Measurements from ENCODE around the gene RAB33B. TPM values are rescaled to one million over a fixed set of nuclear protein-coding genes. Genes with fewer than 3 reads are reported as not detected.

The RAB33B gene
- total RNA-seq, 1 experiment from 2014 or later: 4.5 TPM

DNA sequence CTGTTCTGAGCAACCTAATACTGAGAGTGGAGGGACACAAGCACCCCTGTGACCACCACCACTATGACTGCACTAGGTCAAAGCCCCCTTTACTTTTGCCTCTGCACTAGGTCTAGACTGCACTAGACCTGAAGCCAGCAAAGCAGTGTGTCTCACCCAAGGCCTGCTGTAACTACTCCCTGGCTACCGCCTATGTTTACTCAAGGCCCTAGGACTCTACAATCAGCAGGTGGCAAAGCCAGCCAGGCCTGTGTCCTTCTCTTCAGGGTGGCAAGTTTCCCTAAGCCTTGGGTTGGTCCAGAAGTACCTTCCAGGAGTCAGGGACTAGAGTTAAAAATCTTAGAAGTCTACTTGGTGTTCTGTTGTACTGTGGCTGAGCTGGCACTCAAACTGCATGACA, 15.9 kb downstream of the RAB33B start:
- Histone ChIP-seq H3K27ac (ENCODE audit: low read length) (no peak overlapping the region), H3K9me3 (ENCODE audit: control insufficient read depth, insufficient read depth, low read depth, low read length) (peaks cover 6% of the 10 kb centered on the region; the same call in 1 of the 2 replicates), H3K4me3 (ENCODE audit: low read depth in 2 of 2, low read length in 2 of 2) (no peak overlapping the region), H3K4me1 (ENCODE audit: control insufficient read depth, insufficient read depth, low read length) (no peaks in the 10 kb centered on the region), H3K27me3 (ENCODE audit: control insufficient read depth, insufficient read depth, low read length) (no peaks in the 10 kb centered on the region), H3K36me3 (ENCODE audit: control insufficient read depth, insufficient read depth, low read length) (no peaks in the 10 kb centered on the region)
- ChIA-PET POLR2A (no interaction called here), CTCF (no interaction called here)
- ATAC-seq (no peak), DNase-seq (ENCODE audit: low read depth, low spot score) (no peak)
- intact Hi-C loops (cut with micrococcal nuclease; ENCODE audit: unreplicated experiment): no loop called here
- no TSS peak for BruUV-seq (replicated peaks)
- in situ Hi-C loops (cut with HindIII; ENCODE audit: low pct_unique_long_range_greater_than_20kb, low sequenced_read_pairs): no loop called here
- TF ChIP-seq POLR2AphosphoS5 (IDR thresholded peaks at IDR 0.05; ENCODE audit: low read depth, low read length): no peak
- TF ChIP-seq, protein P1, sequence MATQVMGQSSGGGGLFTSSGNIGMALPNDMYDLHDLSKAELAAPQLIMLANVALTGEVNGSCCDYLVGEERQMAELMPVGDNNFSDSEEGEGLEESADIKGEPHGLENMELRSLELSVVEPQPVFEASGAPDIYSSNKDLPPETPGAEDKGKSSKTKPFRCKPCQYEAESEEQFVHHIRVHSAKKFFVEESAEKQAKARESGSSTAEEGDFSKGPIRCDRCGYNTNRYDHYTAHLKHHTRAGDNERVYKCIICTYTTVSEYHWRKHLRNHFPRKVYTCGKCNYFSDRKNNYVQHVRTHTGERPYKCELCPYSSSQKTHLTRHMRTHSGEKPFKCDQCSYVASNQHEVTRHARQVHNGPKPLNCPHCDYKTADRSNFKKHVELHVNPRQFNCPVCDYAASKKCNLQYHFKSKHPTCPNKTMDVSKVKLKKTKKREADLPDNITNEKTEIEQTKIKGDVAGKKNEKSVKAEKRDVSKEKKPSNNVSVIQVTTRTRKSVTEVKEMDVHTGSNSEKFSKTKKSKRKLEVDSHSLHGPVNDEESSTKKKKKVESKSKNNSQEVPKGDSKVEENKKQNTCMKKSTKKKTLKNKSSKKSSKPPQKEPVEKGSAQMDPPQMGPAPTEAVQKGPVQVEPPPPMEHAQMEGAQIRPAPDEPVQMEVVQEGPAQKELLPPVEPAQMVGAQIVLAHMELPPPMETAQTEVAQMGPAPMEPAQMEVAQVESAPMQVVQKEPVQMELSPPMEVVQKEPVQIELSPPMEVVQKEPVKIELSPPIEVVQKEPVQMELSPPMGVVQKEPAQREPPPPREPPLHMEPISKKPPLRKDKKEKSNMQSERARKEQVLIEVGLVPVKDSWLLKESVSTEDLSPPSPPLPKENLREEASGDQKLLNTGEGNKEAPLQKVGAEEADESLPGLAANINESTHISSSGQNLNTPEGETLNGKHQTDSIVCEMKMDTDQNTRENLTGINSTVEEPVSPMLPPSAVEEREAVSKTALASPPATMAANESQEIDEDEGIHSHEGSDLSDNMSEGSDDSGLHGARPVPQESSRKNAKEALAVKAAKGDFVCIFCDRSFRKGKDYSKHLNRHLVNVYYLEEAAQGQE (IDR thresholded peaks at IDR 0.05; ENCODE audit: insufficient read depth in 1 of 2, low read depth in 2 of 2, low read length in 1 of 2): no peak

DNA sequence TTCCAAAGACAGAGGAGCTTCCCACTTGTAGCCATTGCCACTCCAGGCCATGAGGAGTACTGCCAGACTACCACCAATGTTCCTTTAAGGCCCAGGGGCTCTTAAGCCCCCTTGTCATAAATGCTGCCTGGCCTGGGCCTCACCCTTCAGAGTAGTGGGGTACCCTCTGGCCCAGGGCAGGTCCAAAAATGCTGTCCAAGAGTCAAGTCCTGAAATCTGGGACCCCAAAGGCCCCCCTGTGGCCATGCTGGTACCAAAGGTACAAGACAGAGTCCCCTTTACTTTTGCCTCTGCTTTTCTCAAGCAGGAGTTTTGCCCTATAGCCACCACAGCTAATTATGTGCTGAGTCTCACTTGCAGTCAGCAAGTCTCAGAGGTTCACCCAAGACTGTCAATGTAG, 16.4 kb downstream of the RAB33B start:
- in situ Hi-C loops (cut with HindIII; ENCODE audit: low pct_unique_long_range_greater_than_20kb, low sequenced_read_pairs) (no loop called here), intact Hi-C loops (cut with micrococcal nuclease; ENCODE audit: unreplicated experiment) (no loop called here)
- CTCF ChIA-PET: no interaction called here
- POLR2A ChIA-PET: no interaction called here
- no peak overlapping the region for H3K4me3 ChIP-seq (ENCODE audit: low read depth in 2 of 2, low read length in 2 of 2)
- TF ChIP-seq, protein P2, sequence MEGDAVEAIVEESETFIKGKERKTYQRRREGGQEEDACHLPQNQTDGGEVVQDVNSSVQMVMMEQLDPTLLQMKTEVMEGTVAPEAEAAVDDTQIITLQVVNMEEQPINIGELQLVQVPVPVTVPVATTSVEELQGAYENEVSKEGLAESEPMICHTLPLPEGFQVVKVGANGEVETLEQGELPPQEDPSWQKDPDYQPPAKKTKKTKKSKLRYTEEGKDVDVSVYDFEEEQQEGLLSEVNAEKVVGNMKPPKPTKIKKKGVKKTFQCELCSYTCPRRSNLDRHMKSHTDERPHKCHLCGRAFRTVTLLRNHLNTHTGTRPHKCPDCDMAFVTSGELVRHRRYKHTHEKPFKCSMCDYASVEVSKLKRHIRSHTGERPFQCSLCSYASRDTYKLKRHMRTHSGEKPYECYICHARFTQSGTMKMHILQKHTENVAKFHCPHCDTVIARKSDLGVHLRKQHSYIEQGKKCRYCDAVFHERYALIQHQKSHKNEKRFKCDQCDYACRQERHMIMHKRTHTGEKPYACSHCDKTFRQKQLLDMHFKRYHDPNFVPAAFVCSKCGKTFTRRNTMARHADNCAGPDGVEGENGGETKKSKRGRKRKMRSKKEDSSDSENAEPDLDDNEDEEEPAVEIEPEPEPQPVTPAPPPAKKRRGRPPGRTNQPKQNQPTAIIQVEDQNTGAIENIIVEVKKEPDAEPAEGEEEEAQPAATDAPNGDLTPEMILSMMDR (IDR thresholded peaks at IDR 0.05): no peak
- TF ChIP-seq, protein P1 (IDR thresholded peaks at IDR 0.05; ENCODE audit: insufficient read depth in 1 of 2, low read depth in 2 of 2, low read length in 1 of 2): no peak
- no peak overlapping the region for H3K27ac ChIP-seq (ENCODE audit: low read length)
- H3K9me3 ChIP-seq (ENCODE audit: control insufficient read depth, insufficient read depth, low read depth, low read length): peaks cover 6% of the 10 kb centered on the region; the same call in 1 of the 2 replicates
- no peaks in the 10 kb centered on the region for H3K4me1 ChIP-seq (ENCODE audit: control insufficient read depth, insufficient read depth, low read length)
- no peaks in the 10 kb centered on the region for H3K36me3 ChIP-seq (ENCODE audit: control insufficient read depth, insufficient read depth, low read length)
- no peak for ATAC-seq
- no peak for DNase-seq (ENCODE audit: low read depth, low spot score)
- no peaks in the 10 kb centered on the region for H3K27me3 ChIP-seq (ENCODE audit: control insufficient read depth, insufficient read depth, low read length)
- no TSS peak for BruUV-seq (replicated peaks)

All from Panc1 (cell line).